Mucosa of stomach (tissue), 1 donor: ENCODE results near the gene CLSTN2.

Experiments used
- H3K27me3 ChIP-seq: one replicate; pipeline ENCODE4 v1.7.0; 2013; ENCODE audit warnings: mild to moderate bottlenecking, low read length; ENCODE audit not compliant: control insufficient read depth, insufficient read depth
- H3K36me3 ChIP-seq: one replicate; pipeline ENCODE4 v1.7.0; 2013; ENCODE audit warnings: low read length; ENCODE audit not compliant: control insufficient read depth, insufficient read depth
- H3K4me1 ChIP-seq: one replicate; pipeline ENCODE4 v1.7.0; 2013; ENCODE audit warnings: mild to moderate bottlenecking, low read length; ENCODE audit not compliant: control insufficient read depth, insufficient read depth
- H3K4me3 ChIP-seq: one replicate; pipeline ENCODE4 v1.7.0; 2013; ENCODE audit warnings: low read length
- H3K9ac ChIP-seq: one replicate; pipeline ENCODE4 v1.7.0; 2013; ENCODE audit warnings: mild to moderate bottlenecking, low read length, moderate library complexity
- H3K9me3 ChIP-seq: one replicate; pipeline ENCODE4 v1.7.0; 2013; ENCODE audit warnings: mild to moderate bottlenecking, low read length, moderate library complexity; ENCODE audit not compliant: control insufficient read depth
- donor health status: Pancreatic carcinoma.

The CLSTN2 gene

DNA sequence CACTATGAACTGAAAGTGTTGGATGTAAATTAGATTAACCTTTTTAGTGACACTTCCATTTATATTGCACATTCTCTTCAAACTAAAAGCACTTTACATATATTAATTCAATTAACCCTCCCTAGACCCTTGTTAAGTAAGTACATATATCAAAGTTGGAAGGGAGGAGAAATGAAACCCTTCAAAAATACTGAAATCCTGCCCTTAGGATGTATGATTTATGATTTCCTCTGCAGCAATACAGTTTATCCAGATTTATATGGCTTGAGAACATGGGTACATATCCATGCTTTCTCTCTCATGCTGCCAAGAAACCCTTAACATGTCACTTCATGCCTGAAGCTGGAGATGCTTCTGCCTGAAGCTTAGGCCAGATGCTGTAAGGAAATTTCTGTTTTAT lies 11.0 kb downstream of the CLSTN2 start:
- H3K9me3 ChIP-seq = no peaks in the 10 kb centered on the region
- H3K9ac ChIP-seq = no peak overlapping the region
- H3K4me1 ChIP-seq = no peaks in the 10 kb centered on the region
- no peaks in the 10 kb centered on the region for H3K36me3 ChIP-seq
- no peak overlapping the region for H3K4me3 ChIP-seq
- no peaks in the 10 kb centered on the region for H3K27me3 ChIP-seq

- no peak overlapping the region for H3K9ac ChIP-seq
- no peaks in the 10 kb centered on the region for H3K27me3 ChIP-seq
- H3K9me3 ChIP-seq = no peaks in the 10 kb centered on the region
- H3K4me3 ChIP-seq = no peak overlapping the region
- no peaks in the 10 kb centered on the region for H3K36me3 ChIP-seq
- H3K4me1 ChIP-seq = no peaks in the 10 kb centered on the region
Observed at GRCh38 chr3:139948467-139948866, 13.5 kb downstream of the CLSTN2 start.

- Histone ChIP-seq H3K36me3 (no peaks in the 10 kb centered on the region), H3K9me3 (no peaks in the 10 kb centered on the region), H3K4me3 (no peak overlapping the region), H3K9ac (no peak overlapping the region), H3K27me3 (no peaks in the 10 kb centered on the region), H3K4me1 (no peaks in the 10 kb centered on the region)
Observed at GRCh38 chr3:139948898-139949297, 13.9 kb downstream of the CLSTN2 start.

GRCh38 chr3:139953131-139953910 lies 18.3 kb downstream of the CLSTN2 start:
- Histone ChIP-seq H3K9ac (no peak overlapping the region), H3K9me3 (no peaks in the 10 kb centered on the region), H3K36me3 (no peaks in the 10 kb centered on the region), H3K4me3 (no peak overlapping the region), H3K4me1 (no peaks in the 10 kb centered on the region), H3K27me3 (no peaks in the 10 kb centered on the region)

GRCh38 chr3:139954146-139954860 lies 19.3 kb downstream of the CLSTN2 start:
- Histone ChIP-seq H3K27me3 (no peaks in the 10 kb centered on the region), H3K9me3 (no peaks in the 10 kb centered on the region), H3K9ac (no peak overlapping the region), H3K4me3 (no peak overlapping the region), H3K36me3 (no peaks in the 10 kb centered on the region), H3K4me1 (no peaks in the 10 kb centered on the region)

- no peaks in the 10 kb centered on the region for H3K9me3 ChIP-seq
- H3K36me3 ChIP-seq = no peaks in the 10 kb centered on the region
- H3K4me1 ChIP-seq = no peaks in the 10 kb centered on the region
- no peaks in the 10 kb centered on the region for H3K27me3 ChIP-seq
- H3K9ac ChIP-seq = no peak overlapping the region
- no peak overlapping the region for H3K4me3 ChIP-seq
Observed at GRCh38 chr3:139957844-139958243, 22.9 kb downstream of the CLSTN2 start.

DNA sequence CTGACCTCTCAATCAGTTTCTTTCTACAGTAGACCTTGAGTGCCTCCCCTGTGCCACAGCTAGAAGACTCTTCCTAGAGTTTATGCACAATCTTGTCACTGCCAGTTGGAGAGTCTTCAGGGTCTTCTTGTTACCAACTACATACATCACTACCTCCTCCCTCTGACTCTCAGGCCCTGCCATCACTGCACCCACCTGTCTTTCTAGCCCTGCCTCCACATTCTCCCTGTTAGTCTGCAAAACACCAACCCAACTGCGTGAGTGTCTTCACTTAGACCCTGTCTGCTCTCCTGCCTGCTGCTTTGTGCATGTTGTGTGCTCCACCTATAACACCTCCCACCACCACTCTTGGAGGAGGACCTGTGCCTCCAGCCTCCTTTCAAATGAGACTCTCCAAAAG lies 34.4 kb downstream of the CLSTN2 start:
- Histone ChIP-seq H3K4me3 (no peak overlapping the region), H3K4me1 (no peaks in the 10 kb centered on the region), H3K27me3 (no peaks in the 10 kb centered on the region), H3K9ac (no peak overlapping the region), H3K36me3 (no peaks in the 10 kb centered on the region), H3K9me3 (no peaks in the 10 kb centered on the region)

- Histone ChIP-seq H3K36me3 (no peaks in the 10 kb centered on the region), H3K9ac (no peak overlapping the region), H3K4me3 (no peak overlapping the region), H3K4me1 (no peaks in the 10 kb centered on the region), H3K9me3 (no peaks in the 10 kb centered on the region), H3K27me3 (no peaks in the 10 kb centered on the region)
Observed at GRCh38 chr3:139970526-139970925, 35.5 kb downstream of the CLSTN2 start.

DNA sequence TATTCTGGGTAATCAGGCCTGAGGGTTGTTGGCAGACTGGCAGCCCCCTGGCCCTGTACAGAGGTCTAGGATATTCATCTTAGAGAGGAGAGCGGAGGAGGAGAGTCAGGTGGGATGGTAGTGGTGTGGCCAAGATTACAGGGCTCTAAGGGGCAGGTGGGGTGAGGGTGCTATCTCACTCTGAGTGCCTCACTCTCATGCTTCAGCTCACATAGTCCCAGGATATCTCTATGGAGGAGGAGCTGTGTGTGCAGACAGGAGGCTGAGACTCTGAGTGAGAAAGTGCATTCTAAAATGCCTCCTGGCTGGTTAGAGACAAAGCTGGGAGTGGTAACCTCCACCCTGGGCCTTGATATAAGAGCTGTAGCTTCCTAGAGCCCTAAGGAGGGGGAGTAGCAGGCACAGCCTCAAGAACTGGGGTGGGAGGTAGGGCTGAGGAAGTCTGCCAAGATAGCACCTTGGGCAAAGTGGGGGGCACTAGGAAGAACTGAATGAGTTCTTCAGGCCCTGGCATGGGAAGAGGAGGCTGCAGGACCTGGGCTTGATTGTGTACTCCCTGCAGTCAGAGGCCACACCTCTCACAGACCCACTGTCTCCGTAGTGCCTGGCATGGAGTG lies 39.9 kb downstream of the CLSTN2 start:
- Histone ChIP-seq H3K36me3 (no peaks in the 10 kb centered on the region), H3K4me3 (no peak overlapping the region), H3K27me3 (no peaks in the 10 kb centered on the region), H3K9ac (no peak overlapping the region), H3K9me3 (no peaks in the 10 kb centered on the region), H3K4me1 (no peaks in the 10 kb centered on the region)

- no peak overlapping the region for H3K9ac ChIP-seq
- H3K4me3 ChIP-seq = no peak overlapping the region
- H3K27me3 ChIP-seq = no peaks in the 10 kb centered on the region
- H3K4me1 ChIP-seq = no peaks in the 10 kb centered on the region
- no peaks in the 10 kb centered on the region for H3K36me3 ChIP-seq
- no peaks in the 10 kb centered on the region for H3K9me3 ChIP-seq
Observed at GRCh38 chr3:139975594-139976365, 40.8 kb downstream of the CLSTN2 start.

DNA sequence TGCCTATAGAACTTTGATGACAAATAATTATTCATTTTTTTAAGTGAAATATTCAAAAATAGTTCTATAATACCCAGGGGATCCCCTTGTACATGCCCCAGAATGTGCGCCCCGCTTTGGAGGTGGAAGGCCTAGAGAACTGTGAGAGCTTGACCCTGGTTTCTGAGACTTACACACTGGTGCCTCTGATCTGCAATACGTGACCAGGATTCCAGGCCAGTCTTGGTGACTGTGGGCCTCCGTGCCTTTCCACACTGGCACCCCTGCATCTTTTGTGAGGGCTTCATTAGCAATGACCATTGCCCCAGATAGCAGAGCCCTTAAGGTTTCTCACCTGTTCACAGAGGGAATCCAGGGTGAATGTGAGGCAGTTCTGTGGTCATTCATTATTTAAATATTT lies 44.0 kb downstream of the CLSTN2 start:
- no peak overlapping the region for H3K9ac ChIP-seq
- H3K36me3 ChIP-seq = no peaks in the 10 kb centered on the region
- H3K4me3 ChIP-seq = no peak overlapping the region
- no peaks in the 10 kb centered on the region for H3K27me3 ChIP-seq
- no peaks in the 10 kb centered on the region for H3K9me3 ChIP-seq
- H3K4me1 ChIP-seq = no peaks in the 10 kb centered on the region

DNA sequence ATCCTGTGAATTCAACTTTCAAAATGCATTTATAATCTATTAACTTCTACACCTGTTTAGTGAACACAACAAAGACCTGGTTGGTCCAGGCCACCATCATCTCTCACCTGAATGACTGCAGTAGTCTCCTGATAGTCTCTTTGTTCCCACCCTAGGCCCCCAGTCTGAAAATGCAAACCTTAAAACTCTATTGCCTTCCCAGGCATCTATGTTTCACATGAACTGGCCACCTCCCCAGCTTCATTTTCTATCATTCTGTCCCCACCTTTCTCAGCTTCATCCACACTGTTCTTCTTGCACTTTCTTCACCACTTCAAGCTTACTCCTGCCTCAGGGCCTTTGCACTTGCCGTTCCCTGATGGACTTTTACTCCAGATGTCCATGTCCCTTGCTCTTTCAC lies 45.0 kb downstream of the CLSTN2 start:
- H3K27me3 ChIP-seq = no peaks in the 10 kb centered on the region

More for the DNA sequence above, 45.0 kb downstream of the CLSTN2 start:
- no peaks in the 10 kb centered on the region for H3K4me1 ChIP-seq
- no peaks in the 10 kb centered on the region for H3K36me3 ChIP-seq
- no peaks in the 10 kb centered on the region for H3K9me3 ChIP-seq
- no peak overlapping the region for H3K4me3 ChIP-seq
- no peak overlapping the region for H3K9ac ChIP-seq
